Panc1 (cell line): ENCODE measurements around the gene MORN4. TPM values are rescaled to one million over a fixed set of nuclear protein-coding genes. Genes with fewer than 3 reads are reported as not detected.

Experiments
- ATAC-seq: fragments of 200-7000 bp; cut with Tn5 transposase; 2 replicates; pipeline ENCODE4 v1.9.1; 2020; ENCODE audit warnings: mild to moderate bottlenecking, moderate library complexity
- BruUV-seq: library from RNA; stranded (reverse); fragments of 400-500 nt; replicated peaks from 2 replicates; lab custom pipeline; 2021; lab: Mats Ljungman, UMichigan
- CTCF ChIA-PET: fragments of 300-600 bp; sonication (Branson Sonifier 250); formaldehyde crosslinking; loops from one replicate; lab custom pipeline; 2022; ENCODE audit warnings: antibody characterized with exemption; lab: Charles Lee
- POLR2A ChIA-PET: fragments of 300-600 bp; sonication (Branson Sonifier 250); formaldehyde crosslinking; loops from one replicate; lab custom pipeline; 2022; ENCODE audit warnings: antibody characterized with exemption; lab: Charles Lee
- DNase-seq: peaks from one replicate; pipeline ENCODE4 v3.0.0-alpha.2; 2010; ENCODE audit warnings: low read depth, low spot score
- H3K27ac ChIP-seq: 2 replicates; pipeline ENCODE4 v1.5.1; 2011; ENCODE audit warnings: mild to moderate bottlenecking, low read length, inconsistent platforms
- H3K27me3 ChIP-seq: fragments of 200-500 bp; sonication (Bioruptor generic); 2 replicates; pipeline ENCODE4 v1.6.0; 2014; ENCODE audit warnings: low read length, inconsistent platforms; ENCODE audit not compliant: control insufficient read depth, insufficient read depth
- H3K36me3 ChIP-seq: fragments of 200-500 bp; sonication (Bioruptor generic); 2 replicates; pipeline ENCODE4 v1.5.1; 2014; ENCODE audit warnings: inconsistent platforms, mild to moderate bottlenecking, low read length, moderate library complexity; ENCODE audit not compliant: control insufficient read depth, insufficient read depth
- H3K4me1 ChIP-seq: 2 replicates; pipeline ENCODE4 v1.5.1; 2011; ENCODE audit warnings: inconsistent platforms, mild to moderate bottlenecking, low read length, moderate library complexity; ENCODE audit not compliant: control insufficient read depth, insufficient read depth
- H3K4me3 ChIP-seq, 2 experiments: 2 replicates each; pipeline ENCODE4 v1.5.1; 2011 to 2012; ENCODE audit warnings: low read depth in 2 of 2, low read length in 2 of 2, mild to moderate bottlenecking in 2 of 2, inconsistent platforms in 1 of 2, moderate library complexity in 1 of 2
- H3K9me3 ChIP-seq: fragments of 200-500 bp; sonication (Bioruptor generic); 2 replicates; pipeline ENCODE4 v1.5.1; 2014; ENCODE audit warnings: low read depth, mild to moderate bottlenecking, inconsistent platforms, low read length, moderate library complexity; ENCODE audit not compliant: control insufficient read depth, insufficient read depth
- POLR2AphosphoS5 ChIP-seq: IDR thresholded peaks from 2 replicates; pipeline ENCODE4 v1.6.1; 2012; ENCODE audit warnings: mild to moderate bottlenecking, low read depth, low read length, moderate library complexity
- SIN3A ChIP-seq: IDR thresholded peaks from 2 replicates; pipeline ENCODE4 v1.6.1; 2012; ENCODE audit warnings: low read depth, mild to moderate bottlenecking, low read length, moderate library complexity, borderline replicate concordance; ENCODE audit not compliant: insufficient read depth
- TCF7L2 ChIP-seq: IDR thresholded peaks from 2 replicates; pipeline ENCODE4 v1.6.1; 2011; ENCODE audit warnings: mild to moderate bottlenecking, low read depth, low read length, inconsistent platforms
- in situ Hi-C: cut with HindIII; loops from 2 replicates; pipeline ENCODE4 v1.10.0; 2016; ENCODE audit warnings: low sequenced_read_pairs, low pct_unique_long_range_greater_than_20kb
- intact Hi-C: fragments of 100-400 bp; cut with micrococcal nuclease; formaldehyde crosslinking; loops from one replicate; pipeline ENCODE4 v1.10.0; 2022; ENCODE audit not compliant: unreplicated experiment
- total RNA-seq: library from RNA; stranded (reverse); gene quantifications from one replicate; pipeline ENCODE4 v1.2.1, GENCODE V29; 2021; ENCODE audit not compliant: unreplicated experiment
- TF ChIP-seq, protein P1 (sequence below), 2 experiments: IDR thresholded peaks; 2 replicates each; pipeline ENCODE4 v1.6.1; 2011 to 2012; ENCODE audit warnings: low read depth in 2 of 2, control low read depth in 1 of 2, low read length in 1 of 2, mild to moderate bottlenecking in 1 of 2, moderate library complexity in 1 of 2; ENCODE audit not compliant: insufficient read depth in 1 of 2
- TF ChIP-seq, protein P2 (sequence below): fragments of 450-650 bp; IDR thresholded peaks from 2 replicates; pipeline ENCODE4 v1.5.1; 2017; ENCODE audit warnings: mild to moderate bottlenecking

MORN4 gene
- total RNA-seq, 1 experiment from 2014 or later: 17.9 TPM

DNA sequence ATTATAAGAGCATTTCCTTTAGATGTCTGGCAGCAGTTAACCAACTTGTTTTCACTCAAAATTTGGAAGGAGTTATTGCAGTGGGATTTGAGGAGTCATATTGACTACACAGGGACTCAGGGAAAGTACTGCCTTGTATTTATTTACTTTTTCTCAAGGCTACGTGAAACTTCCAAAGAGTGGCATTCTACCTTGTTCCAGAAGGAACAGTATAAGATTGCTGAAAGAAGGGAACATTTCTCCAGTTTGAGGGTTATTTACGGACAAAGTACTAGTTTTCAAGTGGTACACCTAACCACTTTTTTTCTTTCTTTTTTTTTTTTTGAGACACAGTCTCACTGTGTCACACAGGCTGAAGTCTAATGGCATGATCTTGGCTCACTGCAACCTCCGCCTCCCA is 5.1 kb downstream of the MORN4 start:
- no peaks in the 10 kb centered on the region for H3K27me3 ChIP-seq
- TF ChIP-seq, protein P1, sequence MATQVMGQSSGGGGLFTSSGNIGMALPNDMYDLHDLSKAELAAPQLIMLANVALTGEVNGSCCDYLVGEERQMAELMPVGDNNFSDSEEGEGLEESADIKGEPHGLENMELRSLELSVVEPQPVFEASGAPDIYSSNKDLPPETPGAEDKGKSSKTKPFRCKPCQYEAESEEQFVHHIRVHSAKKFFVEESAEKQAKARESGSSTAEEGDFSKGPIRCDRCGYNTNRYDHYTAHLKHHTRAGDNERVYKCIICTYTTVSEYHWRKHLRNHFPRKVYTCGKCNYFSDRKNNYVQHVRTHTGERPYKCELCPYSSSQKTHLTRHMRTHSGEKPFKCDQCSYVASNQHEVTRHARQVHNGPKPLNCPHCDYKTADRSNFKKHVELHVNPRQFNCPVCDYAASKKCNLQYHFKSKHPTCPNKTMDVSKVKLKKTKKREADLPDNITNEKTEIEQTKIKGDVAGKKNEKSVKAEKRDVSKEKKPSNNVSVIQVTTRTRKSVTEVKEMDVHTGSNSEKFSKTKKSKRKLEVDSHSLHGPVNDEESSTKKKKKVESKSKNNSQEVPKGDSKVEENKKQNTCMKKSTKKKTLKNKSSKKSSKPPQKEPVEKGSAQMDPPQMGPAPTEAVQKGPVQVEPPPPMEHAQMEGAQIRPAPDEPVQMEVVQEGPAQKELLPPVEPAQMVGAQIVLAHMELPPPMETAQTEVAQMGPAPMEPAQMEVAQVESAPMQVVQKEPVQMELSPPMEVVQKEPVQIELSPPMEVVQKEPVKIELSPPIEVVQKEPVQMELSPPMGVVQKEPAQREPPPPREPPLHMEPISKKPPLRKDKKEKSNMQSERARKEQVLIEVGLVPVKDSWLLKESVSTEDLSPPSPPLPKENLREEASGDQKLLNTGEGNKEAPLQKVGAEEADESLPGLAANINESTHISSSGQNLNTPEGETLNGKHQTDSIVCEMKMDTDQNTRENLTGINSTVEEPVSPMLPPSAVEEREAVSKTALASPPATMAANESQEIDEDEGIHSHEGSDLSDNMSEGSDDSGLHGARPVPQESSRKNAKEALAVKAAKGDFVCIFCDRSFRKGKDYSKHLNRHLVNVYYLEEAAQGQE (IDR thresholded peaks at IDR 0.05; ENCODE audit: insufficient read depth in 1 of 2, low read depth in 2 of 2, low read length in 1 of 2): no peak
- no peak for TF ChIP-seq POLR2AphosphoS5
- no peak for TF ChIP-seq SIN3A
- TF ChIP-seq TCF7L2: no peak
- TF ChIP-seq, protein P2, sequence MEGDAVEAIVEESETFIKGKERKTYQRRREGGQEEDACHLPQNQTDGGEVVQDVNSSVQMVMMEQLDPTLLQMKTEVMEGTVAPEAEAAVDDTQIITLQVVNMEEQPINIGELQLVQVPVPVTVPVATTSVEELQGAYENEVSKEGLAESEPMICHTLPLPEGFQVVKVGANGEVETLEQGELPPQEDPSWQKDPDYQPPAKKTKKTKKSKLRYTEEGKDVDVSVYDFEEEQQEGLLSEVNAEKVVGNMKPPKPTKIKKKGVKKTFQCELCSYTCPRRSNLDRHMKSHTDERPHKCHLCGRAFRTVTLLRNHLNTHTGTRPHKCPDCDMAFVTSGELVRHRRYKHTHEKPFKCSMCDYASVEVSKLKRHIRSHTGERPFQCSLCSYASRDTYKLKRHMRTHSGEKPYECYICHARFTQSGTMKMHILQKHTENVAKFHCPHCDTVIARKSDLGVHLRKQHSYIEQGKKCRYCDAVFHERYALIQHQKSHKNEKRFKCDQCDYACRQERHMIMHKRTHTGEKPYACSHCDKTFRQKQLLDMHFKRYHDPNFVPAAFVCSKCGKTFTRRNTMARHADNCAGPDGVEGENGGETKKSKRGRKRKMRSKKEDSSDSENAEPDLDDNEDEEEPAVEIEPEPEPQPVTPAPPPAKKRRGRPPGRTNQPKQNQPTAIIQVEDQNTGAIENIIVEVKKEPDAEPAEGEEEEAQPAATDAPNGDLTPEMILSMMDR: no peak
- no peak overlapping the region for H3K27ac ChIP-seq
- CTCF ChIA-PET: no interaction called here
- no peaks in the 10 kb centered on the region for H3K36me3 ChIP-seq
- BruUV-seq: no TSS peak
- H3K4me1 ChIP-seq: peaks cover 3% of the 10 kb centered on the region; the same call in 1 of the 2 replicates
- intact Hi-C loops (no loop called here), in situ Hi-C loops (no loop called here)
- H3K9me3 ChIP-seq: no peaks in the 10 kb centered on the region
- ATAC-seq: no peak
- no peak overlapping the region for H3K4me3 ChIP-seq
- POLR2A ChIA-PET: no interaction called here
- no peak for DNase-seq

DNA sequence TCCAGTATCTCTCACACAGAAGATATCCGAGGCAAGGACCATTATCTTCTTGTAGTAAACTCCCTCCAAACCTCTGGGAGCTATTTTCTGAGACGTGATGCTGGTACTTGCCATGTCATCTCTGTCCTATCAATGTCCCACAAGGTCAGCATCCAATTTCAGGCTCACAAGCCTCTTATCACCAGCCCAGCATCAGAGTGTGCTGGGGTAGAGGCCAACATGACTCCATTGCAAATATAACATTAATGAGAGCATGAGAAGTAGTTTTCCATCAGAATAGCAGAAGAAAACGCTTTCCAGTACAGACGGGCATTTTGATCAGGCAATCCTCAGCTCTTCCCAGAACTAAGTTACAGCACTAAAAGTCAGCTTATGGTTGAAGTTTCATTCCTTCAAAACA is 5.6 kb downstream of the MORN4 start:
- ATAC-seq (no peak), DNase-seq (no peak)
- no TSS peak for BruUV-seq
- in situ Hi-C loops: no loop called here
- Histone ChIP-seq H3K27me3 (no peaks in the 10 kb centered on the region), H3K4me1 (peaks cover 3% of the 10 kb centered on the region; the same call in 1 of the 2 replicates), H3K4me3 (no peak overlapping the region), H3K27ac (no peak overlapping the region), H3K9me3 (no peaks in the 10 kb centered on the region), H3K36me3 (no peaks in the 10 kb centered on the region)
- intact Hi-C loops: no loop called here
- TF ChIP-seq, protein P2: no peak
- TF ChIP-seq, protein P1 (IDR thresholded peaks at IDR 0.05; ENCODE audit: insufficient read depth in 1 of 2, low read depth in 2 of 2, low read length in 1 of 2): no peak
- TF ChIP-seq POLR2AphosphoS5: no peak
- TF ChIP-seq SIN3A: no peak
- TF ChIP-seq TCF7L2: no peak
- ChIA-PET CTCF (interaction anchor here (0.7 kb wide), 1 partner anchor 93 kb away, joined by 5 read pairs; no protein-coding TSS in a partner anchor), POLR2A (no interaction called here)
